Measurements from ENCODE around the gene MDP1. TPM values are rescaled to one million over a fixed set of nuclear protein-coding genes. Genes with fewer than 3 reads are reported as not detected.

The MDP1 gene
- total RNA-seq, 1 experiment from 2014 or later = 18.8 TPM

- TF ChIP-seq, protein P1, sequence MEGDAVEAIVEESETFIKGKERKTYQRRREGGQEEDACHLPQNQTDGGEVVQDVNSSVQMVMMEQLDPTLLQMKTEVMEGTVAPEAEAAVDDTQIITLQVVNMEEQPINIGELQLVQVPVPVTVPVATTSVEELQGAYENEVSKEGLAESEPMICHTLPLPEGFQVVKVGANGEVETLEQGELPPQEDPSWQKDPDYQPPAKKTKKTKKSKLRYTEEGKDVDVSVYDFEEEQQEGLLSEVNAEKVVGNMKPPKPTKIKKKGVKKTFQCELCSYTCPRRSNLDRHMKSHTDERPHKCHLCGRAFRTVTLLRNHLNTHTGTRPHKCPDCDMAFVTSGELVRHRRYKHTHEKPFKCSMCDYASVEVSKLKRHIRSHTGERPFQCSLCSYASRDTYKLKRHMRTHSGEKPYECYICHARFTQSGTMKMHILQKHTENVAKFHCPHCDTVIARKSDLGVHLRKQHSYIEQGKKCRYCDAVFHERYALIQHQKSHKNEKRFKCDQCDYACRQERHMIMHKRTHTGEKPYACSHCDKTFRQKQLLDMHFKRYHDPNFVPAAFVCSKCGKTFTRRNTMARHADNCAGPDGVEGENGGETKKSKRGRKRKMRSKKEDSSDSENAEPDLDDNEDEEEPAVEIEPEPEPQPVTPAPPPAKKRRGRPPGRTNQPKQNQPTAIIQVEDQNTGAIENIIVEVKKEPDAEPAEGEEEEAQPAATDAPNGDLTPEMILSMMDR (conservative IDR thresholded peaks at IDR 0.05) = no peak
- no peak overlapping the region for H3K4me2 ChIP-seq (ENCODE audit: insufficient read depth, insufficient read length, low read length)
- H2AFZ ChIP-seq (ENCODE audit: low read length) = no peak overlapping the region
- H4K20me1 ChIP-seq (ENCODE audit: control insufficient read depth, insufficient read depth, insufficient read length) = no peaks in the 10 kb centered on the region
- H2BK15ac ChIP-seq (ENCODE audit: low read depth, low read length) = no peak overlapping the region
- no peak overlapping the region for H2BK5ac ChIP-seq (ENCODE audit: insufficient read length, low read length)
- WGBS (ENCODE audit: extremely low coverage, insufficient read length, low lambda C conversion rate) = no CpG with 5 or more reads among the region's 6 CpGs
- H3K23me2 ChIP-seq (ENCODE audit: insufficient read length, low read depth, low read length, poor library complexity, severe bottlenecking) = peaks cover 11% of the 10 kb centered on the region
- Mint-ChIP-seq H3K9me3 (no peaks in the 10 kb centered on the region; a peak in 1 of 5 replicates), H3K4me1 (peaks cover 18 to 26% of the 10 kb centered on the region in 2 experiments), H3K36me3 (ENCODE audit: insufficient read depth in 1 of 3, low read depth in 3 of 3) (peaks cover 23 to 50% (median 39%) of the 10 kb centered on the region in 3 experiments; a peak in 6 of 7 replicates), H3K4me3 (0 out of 5 replicates have a peak overlapping the region, but pooled peaks of 1 of the 2 experiments have one; percentile 96), H3K27ac (no peak overlapping the region), H3K27me3 (ENCODE audit: low read depth) (no peaks in the 10 kb centered on the region; the same call in 1 of the 2 replicates)
- no peaks in the 10 kb centered on the region for H3K4me1 ChIP-seq (ENCODE audit: insufficient read depth, low read length)
- no peak overlapping the region for H3T11ph ChIP-seq (ENCODE audit: low read length)
- H2BK12ac ChIP-seq (ENCODE audit: insufficient read length, low read depth, low read length) = no peak overlapping the region
- DNase-seq = no peak
- no peaks in the 10 kb centered on the region for H3K27me3 ChIP-seq (ENCODE audit: insufficient read depth, low read length)
- H4K5ac ChIP-seq (ENCODE audit: insufficient read length, low read depth, low read length) = no peak overlapping the region
- H3K79me1 ChIP-seq (ENCODE audit: insufficient read depth, low read depth, low read length, poor library complexity, severe bottlenecking) = no peaks in the 10 kb centered on the region
- H3K56ac ChIP-seq (ENCODE audit: insufficient read length, low read depth, low read length) = no peak overlapping the region
- no peaks in the 10 kb centered on the region for H3K9me3 ChIP-seq (ENCODE audit: control insufficient read depth, low read depth, low read length)
- no peaks in the 10 kb centered on the region for H3K79me2 ChIP-seq (ENCODE audit: insufficient read depth, low read length)
- H3K14ac ChIP-seq (ENCODE audit: insufficient read depth, low read length) = no peak overlapping the region
- H3K27ac ChIP-seq (ENCODE audit: insufficient read length, low read depth, low read length) = no peak overlapping the region
- H2AK5ac ChIP-seq (ENCODE audit: insufficient read length, low read length) = no peak overlapping the region
- no peak overlapping the region for H3K18ac ChIP-seq (ENCODE audit: insufficient read length, low read depth, low read length)
- no peak overlapping the region for H4K8ac ChIP-seq (replicated peaks; ENCODE audit: insufficient read length, low read depth, low read length)
- H4K91ac ChIP-seq (ENCODE audit: insufficient read length, low read depth, low read length) = no peak overlapping the region
- no peak overlapping the region for H3K4ac ChIP-seq (ENCODE audit: low read depth, low read length)
- no peak overlapping the region for H3K23ac ChIP-seq (ENCODE audit: insufficient read length, low read depth, low read length)
- H3K9ac ChIP-seq (ENCODE audit: extremely low read depth, insufficient read length, low read length) = no peak overlapping the region
- H2BK20ac ChIP-seq (ENCODE audit: low read depth, low read length, poor library complexity, severe bottlenecking) = no peak overlapping the region
- H2BK120ac ChIP-seq (ENCODE audit: low read depth, low read length, poor library complexity, severe bottlenecking) = no peak overlapping the region
These were observed 4.6 kb downstream of the MDP1 start for GRCh38 chr14:24211311-24211710.
